Stomach smooth muscle (tissue), 2 donors: ENCODE data around the gene TRIM47.

Experiments
- H3K27ac ChIP-seq: one replicate; pipeline ENCODE4 v1.7.0; 2013; ENCODE audit warnings: mild to moderate bottlenecking, low read length, inconsistent platforms
- H3K27me3 ChIP-seq, 2 donors: one replicate each; pipeline ENCODE4 v1.7.0; 2013; ENCODE audit warnings: low read length in 2 of 2; ENCODE audit not compliant: insufficient read depth in 2 of 2, control insufficient read depth in 1 of 2
- H3K36me3 ChIP-seq, 2 donors: one replicate each; pipeline ENCODE4 v1.7.0; 2013; ENCODE audit warnings: low read length in 2 of 2; ENCODE audit not compliant: control insufficient read depth in 2 of 2, insufficient read depth in 2 of 2
- H3K4me1 ChIP-seq: one replicate; pipeline ENCODE4 v1.7.0; 2013; ENCODE audit warnings: low read length; ENCODE audit not compliant: control insufficient read depth, insufficient read depth
- H3K4me3 ChIP-seq, 2 donors: one replicate each; pipeline ENCODE4 v1.7.0; 2013; ENCODE audit warnings: low read length in 2 of 2
- H3K9ac ChIP-seq, 2 donors: one replicate each; pipeline ENCODE4 v1.7.0; 2013; ENCODE audit warnings: low read length in 2 of 2, mild to moderate bottlenecking in 1 of 2
- H3K9me3 ChIP-seq, 2 donors: one replicate each; pipeline ENCODE4 v1.7.0; 2013; ENCODE audit warnings: low read length in 2 of 2; ENCODE audit not compliant: control insufficient read depth in 2 of 2
- donor health status: healthy.
- donor health status: Pancreatic carcinoma.

The TRIM47 gene

DNA sequence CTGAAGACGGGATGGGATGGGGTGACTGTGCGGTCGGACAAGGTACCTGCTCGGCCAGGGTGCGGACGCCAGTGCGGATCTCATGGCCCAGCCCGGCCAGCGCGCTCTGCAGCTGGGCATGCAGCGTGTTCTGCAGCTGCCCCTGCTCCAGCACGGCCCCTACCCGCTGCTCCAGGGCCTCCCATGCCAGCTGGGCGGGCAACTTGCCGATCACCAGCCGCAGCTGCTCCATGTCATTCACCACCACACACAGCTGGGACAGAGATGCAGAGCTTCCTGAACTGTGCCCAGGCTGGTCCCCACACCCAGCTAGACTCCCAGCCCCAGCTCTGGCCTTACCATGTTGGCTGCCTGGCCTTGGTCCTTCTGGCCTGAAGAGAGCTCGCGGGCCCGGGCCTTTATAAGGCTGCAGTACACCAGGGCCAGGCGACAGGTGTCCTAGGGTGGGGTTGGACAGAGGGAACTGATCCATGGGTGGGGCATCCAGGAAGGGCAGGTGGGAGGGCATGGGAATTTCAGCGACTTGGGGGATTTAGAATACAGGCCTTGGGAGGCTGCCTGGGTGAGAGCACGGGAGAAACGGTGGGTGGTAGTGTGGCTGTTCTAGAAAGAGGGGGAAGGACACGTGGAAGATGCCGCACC lies 44.0 kb downstream of the TRIM47 start:
- no peak overlapping the region for H3K4me3 ChIP-seq
- no peak overlapping the region for H3K27ac ChIP-seq
- peaks cover 2 to 6% of the 10 kb centered on the region in 2 donors for H3K36me3 ChIP-seq
- peaks cover 5% of the 10 kb centered on the region for H3K4me1 ChIP-seq
- no peak overlapping the region for H3K9ac ChIP-seq
- H3K9me3 ChIP-seq: no peaks in the 10 kb centered on the region
- no peaks in the 10 kb centered on the region for H3K27me3 ChIP-seq

DNA sequence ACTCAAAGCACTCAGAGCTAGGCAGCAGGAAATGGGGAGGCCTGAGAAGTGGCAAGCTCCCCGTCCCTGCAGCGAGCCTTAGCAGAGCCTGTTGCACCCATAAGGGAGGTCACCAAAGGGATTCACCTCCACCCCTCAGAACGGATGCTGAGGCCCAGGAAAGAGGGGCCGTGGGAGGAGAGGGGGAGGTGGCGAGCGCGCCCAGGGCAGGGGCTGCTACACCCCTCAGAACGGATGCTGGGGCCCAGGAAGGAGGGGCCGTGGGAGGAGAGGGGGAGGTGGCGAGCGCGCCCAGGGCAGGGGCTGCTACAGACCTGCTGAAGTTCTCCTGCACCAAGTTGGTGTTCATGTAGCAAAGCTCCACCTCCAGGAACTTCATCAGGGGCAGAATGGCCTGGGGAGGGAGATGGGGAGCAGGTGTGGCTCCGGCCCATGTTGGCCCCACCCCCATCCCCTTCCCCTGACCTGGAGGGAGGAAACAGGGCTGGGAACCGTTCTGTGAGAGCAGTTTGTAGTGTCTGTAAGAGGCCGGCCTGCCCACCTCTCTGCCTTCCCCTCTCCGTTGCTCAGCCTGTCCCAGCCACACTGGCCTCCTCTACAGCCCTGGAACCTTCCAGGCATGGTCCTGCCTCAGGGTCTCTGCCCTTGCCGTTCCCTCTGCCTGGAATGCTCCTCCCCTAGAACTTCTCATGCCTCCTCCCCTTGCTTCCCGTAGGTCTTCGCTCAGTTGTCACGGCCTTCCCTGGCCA lies 45.6 kb downstream of the TRIM47 start:
- no peak overlapping the region for H3K9ac ChIP-seq
- no peaks in the 10 kb centered on the region for H3K27me3 ChIP-seq
- peak overlapping the region; percentile 49 for H3K27ac ChIP-seq
- no peak overlapping the region for H3K4me3 ChIP-seq
- H3K9me3 ChIP-seq: no peaks in the 10 kb centered on the region
- peaks cover 13% of the 10 kb centered on the region for H3K4me1 ChIP-seq
- peaks cover 2 to 6% of the 10 kb centered on the region in 2 donors for H3K36me3 ChIP-seq

DNA sequence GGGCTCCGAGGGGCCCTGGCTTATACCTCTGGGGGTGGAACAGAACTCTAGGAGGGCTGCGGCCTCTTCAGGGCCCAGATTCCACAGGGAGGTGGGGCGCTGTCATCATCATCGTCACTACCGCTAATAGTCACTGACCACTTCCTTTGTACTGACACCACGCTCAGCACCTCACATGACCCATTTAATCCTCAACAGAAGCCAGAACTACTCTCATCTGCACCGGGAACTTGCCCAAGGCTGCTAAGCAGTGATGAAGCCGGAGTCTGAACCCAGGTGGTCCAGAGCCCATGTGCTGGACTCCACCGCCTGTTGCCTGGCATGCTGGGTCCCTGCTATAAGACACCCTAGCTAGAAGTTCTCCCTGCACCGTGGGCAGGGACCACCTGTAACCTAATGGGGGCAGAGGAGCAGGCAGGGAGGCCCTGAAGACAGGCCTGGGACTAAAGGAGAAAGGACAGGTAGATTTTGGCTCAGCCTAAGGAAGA lies 46.2 kb downstream of the TRIM47 start:
- Histone ChIP-seq H3K36me3 (peaks cover 2 to 6% of the 10 kb centered on the region in 2 donors), H3K9me3 (no peaks in the 10 kb centered on the region), H3K4me1 (peaks cover 19% of the 10 kb centered on the region), H3K27me3 (no peaks in the 10 kb centered on the region), H3K9ac (no peak overlapping the region), H3K4me3 (no peak overlapping the region), H3K27ac (peak overlapping the region; percentile 49)

DNA sequence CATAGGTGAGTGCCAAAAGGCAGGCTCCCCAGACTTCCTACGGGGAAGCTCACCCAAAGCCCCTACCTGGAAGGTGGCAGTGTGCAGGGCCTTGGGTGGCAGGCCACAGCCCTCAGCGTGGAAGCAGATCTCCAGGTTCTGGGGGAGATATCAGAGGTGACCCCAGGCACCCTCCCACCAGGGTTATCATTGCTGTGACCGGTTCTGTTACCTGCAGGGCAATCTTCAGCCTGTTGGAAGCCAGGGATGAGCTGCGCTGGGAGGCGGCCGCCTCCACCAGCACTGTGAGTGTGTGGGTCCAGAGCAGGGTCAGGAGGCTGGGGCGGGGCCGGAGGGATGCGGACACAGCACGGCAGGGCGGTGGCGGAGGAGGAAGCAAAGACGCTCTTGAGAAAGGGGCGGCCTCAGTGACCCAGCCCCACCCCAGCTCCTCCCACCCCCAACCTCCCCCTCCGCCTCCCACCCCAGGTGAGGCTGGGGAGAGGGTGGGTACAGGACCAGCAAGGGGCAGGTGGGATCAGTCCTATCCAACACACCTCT lies 47.3 kb downstream of the TRIM47 start:
- peaks cover 24% of the 10 kb centered on the region for H3K4me1 ChIP-seq
- no peaks in the 10 kb centered on the region for H3K27me3 ChIP-seq
- H3K27ac ChIP-seq: no peak overlapping the region
- no peaks in the 10 kb centered on the region for H3K9me3 ChIP-seq
- H3K36me3 ChIP-seq: peaks cover 2 to 6% of the 10 kb centered on the region in 2 donors
- no peak overlapping the region for H3K4me3 ChIP-seq
- no peak overlapping the region for H3K9ac ChIP-seq

DNA sequence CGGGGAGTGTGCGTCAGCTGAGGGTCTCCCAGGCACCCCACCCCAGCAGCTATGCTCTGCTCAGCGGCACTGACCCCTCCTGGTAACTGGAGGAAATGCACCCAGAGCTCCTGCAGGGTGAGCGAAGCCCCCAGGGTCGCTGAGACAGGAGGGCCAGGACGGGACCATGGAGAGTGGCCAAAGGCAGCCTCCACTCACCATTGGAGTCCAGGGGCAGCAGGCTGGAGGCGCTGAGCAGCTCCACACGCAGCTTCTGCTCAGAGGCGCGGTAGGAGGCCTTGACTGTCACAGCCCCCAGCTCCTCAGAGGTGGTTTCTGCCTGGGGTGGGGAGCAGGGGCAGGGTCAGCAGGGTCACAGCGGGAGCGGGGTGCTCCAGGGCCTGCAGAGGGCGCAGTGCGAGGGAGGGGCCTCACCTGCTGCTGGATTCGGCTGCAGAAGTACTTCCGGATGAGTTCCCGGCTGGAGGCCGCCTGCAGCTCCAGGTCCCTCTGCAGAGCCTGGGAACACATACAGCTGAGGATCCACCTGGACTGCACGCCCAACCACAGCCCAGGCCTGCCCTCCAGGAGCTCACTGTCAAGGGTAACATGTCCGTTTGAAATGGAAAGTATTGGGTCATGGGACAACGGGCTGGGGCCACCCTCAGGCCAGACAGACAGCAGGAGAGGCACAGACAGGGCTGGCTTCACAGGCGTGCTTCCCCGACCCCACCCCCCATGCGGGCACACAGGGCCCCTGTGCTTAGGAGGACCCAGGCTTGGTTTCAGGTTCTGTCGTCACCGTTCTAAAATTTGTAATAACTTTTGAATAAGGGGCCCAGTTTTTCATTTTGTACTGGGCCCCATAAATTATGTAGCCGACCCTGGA lies 48.0 kb downstream of the TRIM47 start:
- Histone ChIP-seq H3K36me3 (peaks cover 0 to 6% of the 10 kb centered on the region in 2 donors), H3K27me3 (no peaks in the 10 kb centered on the region), H3K9me3 (no peaks in the 10 kb centered on the region), H3K9ac (no peak overlapping the region), H3K4me3 (no peak overlapping the region), H3K27ac (no peak overlapping the region), H3K4me1 (peaks cover 19% of the 10 kb centered on the region)

DNA sequence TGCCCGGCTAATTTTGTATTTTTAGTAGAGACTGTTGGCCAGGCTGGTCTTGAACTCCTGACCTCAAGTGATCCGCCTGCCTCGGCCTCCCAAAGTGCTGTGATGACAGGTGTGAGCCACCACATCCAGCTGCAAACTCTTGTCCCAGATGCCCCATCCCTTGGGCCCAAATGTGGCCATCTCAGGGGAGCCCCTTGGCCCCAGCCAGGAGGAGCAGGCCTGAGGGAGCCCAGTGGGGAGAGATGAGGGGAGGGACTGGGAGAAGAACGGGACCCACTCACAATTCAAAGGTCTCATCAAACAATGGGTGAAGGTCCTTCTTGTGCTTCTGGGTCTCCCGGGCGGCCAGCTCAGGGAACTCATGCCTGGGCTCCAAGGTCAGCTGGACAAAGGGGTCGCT lies 48.6 kb downstream of the TRIM47 start:
- Histone ChIP-seq H3K27me3 (no peaks in the 10 kb centered on the region), H3K36me3 (peaks cover under 1 to 6% of the 10 kb centered on the region in 2 donors), H3K4me3 (no peak overlapping the region), H3K9me3 (no peaks in the 10 kb centered on the region), H3K4me1 (peaks cover 18% of the 10 kb centered on the region), H3K27ac (no peak overlapping the region), H3K9ac (no peak overlapping the region)

DNA sequence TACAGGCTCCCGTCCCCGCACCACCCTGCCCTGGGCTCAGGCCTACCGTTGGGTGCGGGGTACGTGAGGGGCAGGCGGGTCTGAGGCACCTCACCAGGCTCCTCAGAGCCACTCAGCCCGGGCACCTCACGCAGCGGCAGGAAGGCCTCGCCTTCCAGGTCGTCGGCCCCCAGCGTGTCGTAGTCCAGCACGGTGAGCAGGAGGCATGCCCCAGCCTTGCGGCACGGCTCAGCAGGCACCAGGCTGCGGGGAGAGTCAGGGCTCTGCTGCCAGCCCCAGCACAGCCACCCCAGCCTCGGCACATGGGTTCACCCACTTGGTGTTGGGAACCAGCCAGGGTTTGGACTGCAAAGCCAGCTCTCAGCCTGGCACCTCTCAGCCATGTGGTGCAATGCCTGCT lies 49.6 kb downstream of the TRIM47 start:
- Histone ChIP-seq H3K4me1 (peaks cover 18% of the 10 kb centered on the region), H3K27me3 (no peaks in the 10 kb centered on the region), H3K9ac (no peak overlapping the region), H3K9me3 (no peaks in the 10 kb centered on the region), H3K36me3 (peaks cover 8% of the 10 kb centered on the region in 2 donors), H3K4me3 (no peak overlapping the region), H3K27ac (no peak overlapping the region)

DNA sequence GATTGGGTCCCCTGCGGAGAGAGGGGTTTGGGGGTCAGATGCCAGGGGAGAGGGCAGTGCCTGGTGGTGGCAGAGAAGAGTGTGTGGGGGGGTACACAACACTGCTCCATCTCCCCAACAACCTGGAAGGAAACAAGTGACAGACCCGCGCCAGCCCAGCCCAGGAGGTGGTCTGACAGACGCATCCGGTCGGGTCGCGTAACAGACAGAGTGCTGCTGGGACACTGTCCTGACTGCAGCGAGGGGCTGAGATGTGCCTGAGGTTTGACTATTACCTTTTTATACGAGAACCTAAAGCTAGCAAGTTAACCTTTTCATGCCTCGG lies 50.3 kb downstream of the TRIM47 start:
- Histone ChIP-seq H3K36me3 (peaks cover 2 to 13% of the 10 kb centered on the region in 2 donors), H3K4me3 (peak overlapping the region; percentile 44 to 67), H3K9me3 (no peaks in the 10 kb centered on the region), H3K27ac (peak overlapping the region; percentile 71), H3K27me3 (no peaks in the 10 kb centered on the region), H3K9ac (peak overlapping the region; percentile 48 to 55), H3K4me1 (peaks cover 18% of the 10 kb centered on the region)

DNA sequence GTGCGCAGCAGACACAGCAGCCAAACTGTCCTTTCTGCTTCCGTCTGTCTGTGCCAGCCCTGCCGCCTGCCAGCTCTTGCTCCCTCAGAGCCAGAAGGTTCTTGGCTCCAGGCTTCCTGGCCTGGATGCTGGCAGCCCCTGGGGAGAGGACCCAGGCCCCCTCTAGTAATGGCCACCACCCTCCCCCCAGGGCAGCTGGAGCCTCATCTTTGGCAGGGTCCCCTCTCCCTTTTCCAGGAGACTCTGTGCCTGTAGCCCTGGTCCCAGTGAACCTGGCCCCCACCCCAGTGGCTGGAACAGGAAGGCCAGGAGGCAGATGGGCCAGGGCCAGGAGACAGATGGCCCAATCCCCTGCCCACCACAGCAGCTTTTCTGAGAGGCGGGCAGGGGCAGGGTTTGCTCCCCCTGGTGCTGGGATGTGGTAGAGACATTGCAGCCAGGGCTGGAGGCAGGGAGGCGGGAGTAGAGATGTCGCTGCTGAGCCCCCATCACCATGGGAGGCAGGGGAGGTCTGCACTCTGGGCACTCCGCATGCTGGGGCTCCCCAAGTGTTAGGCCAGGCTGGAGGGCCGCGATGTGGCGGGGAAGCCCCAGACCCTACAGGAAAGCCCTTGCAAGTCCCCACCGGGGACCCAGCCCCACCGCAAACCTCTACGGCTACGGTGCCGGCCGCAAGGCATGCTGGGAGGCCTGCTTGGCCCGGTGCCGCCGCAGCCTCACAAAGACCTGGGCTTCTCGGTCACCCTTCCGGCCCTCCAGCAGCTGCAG lies 50.9 kb downstream of the TRIM47 start:
- Histone ChIP-seq H3K27ac (peak overlapping the region; percentile 71), H3K4me3 (peak overlapping the region; percentile 44 to 67), H3K9ac (peak overlapping the region; percentile 48 to 58), H3K4me1 (peaks cover 18% of the 10 kb centered on the region), H3K9me3 (no peaks in the 10 kb centered on the region), H3K36me3 (peaks cover 2 to 15% of the 10 kb centered on the region in 2 donors), H3K27me3 (no peaks in the 10 kb centered on the region)
